Osteoblast (primary cell): ENCODE data around the gene OR1S1. TPM values are rescaled to one million over a fixed set of nuclear protein-coding genes. Genes with fewer than 3 reads are reported as not detected.

Experiments
- DNase-seq: peaks from one replicate; pipeline ENCODE4 v3.0.0; 2011; ENCODE audit warnings: low spot score, mixed read lengths; ENCODE audit not compliant: insufficient read length; ENCODE audit errors: missing footprints
- H2AFZ ChIP-seq: 2 replicates; pipeline ENCODE4 v1.6.0; 2011; ENCODE audit warnings: mild to moderate bottlenecking, low read length
- H3K27ac ChIP-seq: 2 replicates; pipeline ENCODE4 v1.5.1; 2011; ENCODE audit warnings: mild to moderate bottlenecking, low read depth, low read length, moderate library complexity
- H3K27me3 ChIP-seq: 2 replicates; pipeline ENCODE4 v1.6.0; 2012; ENCODE audit warnings: mild to moderate bottlenecking, control low read depth, inconsistent platforms, low read length, moderate library complexity; ENCODE audit not compliant: insufficient read depth
- H3K36me3 ChIP-seq: 2 replicates; pipeline ENCODE4 v1.5.1; 2011; ENCODE audit warnings: mild to moderate bottlenecking, low read length, control low read depth, moderate library complexity; ENCODE audit not compliant: insufficient read depth
- H3K4me1 ChIP-seq: 2 replicates; pipeline ENCODE4 v1.5.1; 2011; ENCODE audit warnings: mild to moderate bottlenecking, low read length, control low read depth, moderate library complexity; ENCODE audit not compliant: insufficient read depth
- H3K4me2 ChIP-seq: 2 replicates; pipeline ENCODE4 v1.6.0; 2011; ENCODE audit warnings: mild to moderate bottlenecking, low read length; ENCODE audit not compliant: insufficient read depth
- H3K4me3 ChIP-seq: fragments of 200-600 bp; sonication (generic); 3 replicates; pipeline ENCODE4 v1.5.1; 2012; ENCODE audit warnings: mild to moderate bottlenecking, low read length, inconsistent platforms; ENCODE audit not compliant: insufficient read depth
- H3K79me2 ChIP-seq: 2 replicates; pipeline ENCODE4 v1.6.0; 2012; ENCODE audit warnings: mild to moderate bottlenecking, low read length, control low read depth, inconsistent platforms; ENCODE audit not compliant: insufficient read depth
- H3K9me3 ChIP-seq: 2 replicates; pipeline ENCODE4 v1.5.1; 2011; ENCODE audit warnings: low read depth, low read length, control low read depth
- H4K20me1 ChIP-seq: 2 replicates; pipeline ENCODE4 v1.6.0; 2012; ENCODE audit warnings: mild to moderate bottlenecking, low read length, control low read depth; ENCODE audit not compliant: insufficient read depth
- CTCF ChIP-seq: IDR thresholded peaks from 2 replicates; pipeline ENCODE4 v1.5.1; 2011; ENCODE audit warnings: mild to moderate bottlenecking, low read depth, low read length, moderate library complexity; ENCODE audit errors: extremely low read depth
- total RNA-seq: library from RNA; depleted of rRNA; stranded (reverse); fragments of >200 nt; gene quantifications from 2 replicates; pipeline ENCODE4 v1.2.3, GENCODE V29; 2012

The OR1S1 gene
- total RNA-seq, 1 donor, result not detected

GRCh38 chr11:58199271-58199670 is 13.2 kb upstream of the OR1S1 start:
- no peaks in the 10 kb centered on the region for H4K20me1 ChIP-seq
- no peak overlapping the region for H3K27ac ChIP-seq
- H3K9me3 ChIP-seq, result no peaks in the 10 kb centered on the region
- H3K27me3 ChIP-seq, result no peaks in the 10 kb centered on the region
- H3K79me2 ChIP-seq, result no peaks in the 10 kb centered on the region
- H3K36me3 ChIP-seq, result no peaks in the 10 kb centered on the region
- H3K4me1 ChIP-seq, result no peaks in the 10 kb centered on the region
- H2AFZ ChIP-seq, result no peak overlapping the region
- H3K4me3 ChIP-seq, result no peak overlapping the region
- no peak for DNase-seq
- no peak overlapping the region for H3K4me2 ChIP-seq
- TF ChIP-seq CTCF, result no peak

GRCh38 chr11:58204042-58204441 is 8.5 kb upstream of the OR1S1 start, which contains the start of gene OR1S2:
TSS of gene OR1S2 (minus strand) at chr11:58204142. CDS start at chr11:58204142, 0 bp downstream.
- Histone ChIP-seq H3K4me2 (no peak within 1 kb of the TSS), H3K27ac (no peak within 1 kb of the TSS), H4K20me1 (no peaks in the 10 kb centered on the region), H2AFZ (no peak within 1 kb of the TSS), H3K27me3 (no peaks in the 10 kb centered on the region), H3K4me1 (no peaks in the 10 kb centered on the region), H3K36me3 (no peaks in the 10 kb centered on the region), H3K79me2 (no peaks in the 10 kb centered on the region), H3K4me3 (no peak within 1 kb of the TSS), H3K9me3 (no peaks in the 10 kb centered on the region)
- DNase-seq, result no peak
- TF ChIP-seq CTCF, result no peak

GRCh38 chr11:58216476-58216875 is 4.0 kb downstream of the OR1S1 start:
- H3K79me2 ChIP-seq, result no peaks in the 10 kb centered on the region
- no peaks in the 10 kb centered on the region for H3K9me3 ChIP-seq
- no peaks in the 10 kb centered on the region for H4K20me1 ChIP-seq
- H2AFZ ChIP-seq, result no peak overlapping the region
- no peak for DNase-seq
- no peak for TF ChIP-seq CTCF
- no peaks in the 10 kb centered on the region for H3K27me3 ChIP-seq
- no peaks in the 10 kb centered on the region for H3K4me1 ChIP-seq
- no peak overlapping the region for H3K27ac ChIP-seq
- no peak overlapping the region for H3K4me2 ChIP-seq
- H3K36me3 ChIP-seq, result no peaks in the 10 kb centered on the region
- H3K4me3 ChIP-seq, result no peak overlapping the region

GRCh38 chr11:58222721-58223120 is 10.2 kb downstream of the OR1S1 start:
- Histone ChIP-seq H2AFZ (no peak overlapping the region), H3K79me2 (no peaks in the 10 kb centered on the region), H3K36me3 (no peaks in the 10 kb centered on the region), H3K27ac (no peak overlapping the region), H3K4me1 (no peaks in the 10 kb centered on the region), H3K9me3 (no peaks in the 10 kb centered on the region), H3K4me3 (no peak overlapping the region), H3K4me2 (no peak overlapping the region), H3K27me3 (no peaks in the 10 kb centered on the region), H4K20me1 (no peaks in the 10 kb centered on the region)
- no peak for DNase-seq
- no peak for TF ChIP-seq CTCF
